Measurements from ENCODE around the gene SCN1A.
"Not testable (repeated sequence)": the region's sequence is repeated elsewhere in the genome, so short reads cannot be mapped to it uniquely, and the experiment has no call there.

SCN1A gene

GRCh38 chr2:166135152-166135848 lies 7.5 kb upstream of the SCN1A start:
- no peak for DNase-seq

GRCh38 chr2:166134252-166135151 lies 6.7 kb upstream of the SCN1A start:
- DNase-seq = no peak

DNA sequence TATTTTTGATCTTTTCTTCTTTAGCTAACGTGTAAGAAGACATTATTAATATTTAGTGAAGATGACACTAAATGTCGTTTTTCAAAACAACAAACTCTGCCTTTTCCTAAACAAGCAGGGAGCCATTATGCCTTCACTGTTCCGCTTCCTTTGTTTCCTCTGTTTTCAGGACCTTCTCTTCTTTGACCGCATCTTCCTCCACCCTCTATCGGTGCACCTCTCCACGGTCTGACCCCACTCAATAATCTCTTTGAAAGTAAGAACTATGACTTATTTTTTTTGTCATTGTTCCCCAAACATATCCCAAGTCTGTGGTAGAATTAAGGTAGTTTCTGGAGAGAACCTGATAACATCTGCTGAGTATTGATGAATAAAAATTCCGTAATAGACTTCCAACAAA lies 5.8 kb upstream of the SCN1A start:
- no peak for DNase-seq

DNA sequence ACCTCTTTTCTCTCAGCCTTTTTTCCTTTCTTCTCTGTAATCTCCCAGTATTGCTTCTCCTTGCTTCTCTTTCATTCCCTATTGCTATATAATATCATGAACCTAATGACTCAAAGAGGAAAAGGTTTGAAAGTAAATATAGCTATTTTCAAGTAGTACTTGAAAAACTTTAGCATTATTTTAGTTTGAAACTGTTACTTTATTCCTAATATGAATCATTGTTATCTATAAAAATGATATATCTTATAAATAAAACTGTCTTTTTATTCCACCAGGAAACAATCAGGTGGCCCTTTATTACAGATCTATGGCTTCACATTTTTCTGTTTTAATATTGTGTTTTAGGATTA lies 311 bp upstream of the SCN1A start:
- no peak for DNase-seq

DNA sequence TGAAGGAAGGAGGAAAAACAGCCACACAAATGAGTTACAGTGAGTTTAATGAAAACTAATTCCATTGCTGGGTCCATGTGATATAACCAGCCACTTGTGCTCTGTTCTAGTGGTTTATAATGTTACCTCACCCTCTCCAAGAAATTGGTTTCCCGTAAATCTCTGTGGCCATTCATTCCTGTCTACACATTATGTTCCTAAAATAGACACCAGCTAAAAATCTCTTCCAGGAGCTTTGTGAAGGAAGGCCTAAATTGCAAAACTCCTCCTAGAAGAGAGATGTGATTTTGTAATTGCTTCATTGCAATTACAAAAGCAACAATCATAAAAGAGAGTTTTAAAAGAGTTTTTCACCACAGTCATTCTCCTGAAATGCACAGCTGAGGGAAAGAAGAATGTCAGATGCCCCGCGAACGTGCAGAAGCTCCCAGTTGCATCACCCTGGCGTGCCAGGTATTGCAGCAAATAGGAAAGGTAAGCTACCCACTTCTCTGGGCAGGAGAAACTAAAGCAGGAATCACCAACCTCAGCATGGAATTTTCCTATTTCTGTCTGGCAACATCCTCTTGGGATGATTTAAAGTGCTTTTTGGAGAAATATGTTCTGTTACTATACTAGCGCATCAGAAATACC lies 1.7 kb downstream of the SCN1A start:
- no peak for DNase-seq

DNA sequence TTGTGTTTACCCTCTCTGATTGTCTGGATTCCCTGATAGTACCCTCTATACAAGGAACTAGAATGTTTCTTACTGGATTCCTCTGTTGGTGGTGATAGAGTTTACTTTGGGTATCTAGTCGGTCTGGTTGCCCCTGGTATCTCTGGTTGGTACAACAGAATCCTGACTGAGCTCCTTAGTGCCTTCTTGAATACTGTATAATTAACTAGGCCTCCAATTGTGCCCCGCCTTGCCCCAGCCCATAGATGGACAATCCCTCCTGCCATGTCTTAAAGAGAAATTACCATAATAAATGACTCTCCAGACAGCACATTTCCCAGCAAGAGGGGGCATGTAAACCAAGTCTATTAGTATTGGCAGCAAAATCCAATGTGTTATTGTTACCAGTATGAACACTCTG lies 2.3 kb downstream of the SCN1A start:
- no peak for DNase-seq

DNA sequence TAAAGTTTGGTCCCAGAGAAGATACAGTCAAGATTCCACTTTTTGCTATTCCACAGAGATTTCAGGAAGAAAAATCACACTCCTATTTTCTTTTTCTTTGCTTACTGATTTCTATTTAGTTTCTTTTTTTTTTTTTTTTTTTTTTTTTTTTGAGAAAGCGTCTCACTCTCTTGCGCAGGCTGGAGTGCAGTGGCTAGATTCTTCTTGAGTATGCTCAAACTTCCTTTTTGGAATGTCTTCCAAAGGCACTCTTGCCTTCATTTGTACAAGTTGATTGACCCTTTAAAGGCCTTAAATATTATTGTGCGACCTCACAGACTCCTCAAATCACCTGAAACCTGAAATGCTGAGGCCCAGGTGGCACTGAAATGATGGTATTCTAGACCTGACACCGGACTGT lies 9.6 kb downstream of the SCN1A start:
- DNase-seq = no peak

DNA sequence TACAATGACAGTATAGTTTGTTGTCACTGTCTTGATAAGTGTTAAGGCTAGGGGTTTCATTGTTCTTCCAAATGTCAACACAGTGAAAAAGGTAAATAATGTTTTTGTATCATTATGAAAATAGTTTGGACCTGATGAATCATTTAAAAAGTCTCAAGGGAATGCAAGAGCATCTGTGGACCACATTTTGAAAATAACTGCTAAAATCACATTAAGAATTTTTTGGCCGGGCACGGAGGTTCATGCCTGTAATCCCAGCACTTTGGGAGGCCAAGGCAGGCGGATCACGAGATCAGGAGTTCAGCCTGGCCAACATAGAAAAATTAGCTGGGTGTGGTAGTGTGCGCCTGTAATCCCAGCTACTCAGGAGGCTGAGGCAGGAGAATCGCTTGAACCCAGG lies 10.3 kb downstream of the SCN1A start:
- no peak for DNase-seq

DNA sequence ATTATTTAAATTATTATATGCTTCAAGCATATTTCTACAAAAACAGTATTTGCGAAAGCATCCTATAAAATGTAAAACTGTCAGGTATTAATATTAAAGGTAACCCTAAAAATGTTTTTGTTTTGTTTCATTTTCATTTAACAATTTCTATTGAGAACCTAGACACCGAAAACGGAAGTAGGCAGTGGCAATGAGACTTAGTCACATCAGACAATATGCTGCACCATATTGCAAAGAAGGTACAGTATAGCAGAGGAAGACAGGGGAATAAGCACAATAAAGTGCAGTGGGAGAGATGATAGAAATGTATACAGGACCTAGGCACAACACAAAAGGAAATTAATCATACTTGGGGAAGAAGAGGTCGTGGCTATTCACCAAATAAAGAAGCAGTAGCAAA lies 12.2 kb downstream of the SCN1A start:
- DNase-seq = no peak

- DNase-seq = no peak
Measured at GRCh38 chr2:166112193-166112605, 15.6 kb downstream of the SCN1A start.

GRCh38 chr2:166106431-166107015 lies 21.3 kb downstream of the SCN1A start:
- DNase-seq = peak; percentile 10

DNA sequence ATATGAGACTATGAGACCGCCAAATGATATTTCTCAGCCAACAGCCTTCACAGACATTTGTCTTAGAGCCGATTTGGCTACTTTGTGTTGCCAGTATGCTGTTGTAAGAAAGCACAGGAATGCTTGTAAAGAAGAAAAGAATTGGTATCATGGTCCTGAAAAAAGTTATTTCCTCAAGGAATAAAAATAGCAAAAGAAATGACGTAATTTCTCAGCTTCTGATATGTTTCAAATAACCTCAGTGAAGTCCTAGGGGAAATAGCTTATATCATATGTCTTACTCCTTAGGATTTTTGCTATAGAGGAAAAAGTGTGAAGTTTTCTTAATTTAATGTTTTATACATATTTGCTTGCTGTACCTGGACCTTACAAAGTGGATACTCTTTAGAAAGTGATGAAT lies 23.0 kb downstream of the SCN1A start:
- no peak for DNase-seq

- DNase-seq = no peak
Measured at GRCh38 chr2:166104084-166104483, 23.7 kb downstream of the SCN1A start.

DNA sequence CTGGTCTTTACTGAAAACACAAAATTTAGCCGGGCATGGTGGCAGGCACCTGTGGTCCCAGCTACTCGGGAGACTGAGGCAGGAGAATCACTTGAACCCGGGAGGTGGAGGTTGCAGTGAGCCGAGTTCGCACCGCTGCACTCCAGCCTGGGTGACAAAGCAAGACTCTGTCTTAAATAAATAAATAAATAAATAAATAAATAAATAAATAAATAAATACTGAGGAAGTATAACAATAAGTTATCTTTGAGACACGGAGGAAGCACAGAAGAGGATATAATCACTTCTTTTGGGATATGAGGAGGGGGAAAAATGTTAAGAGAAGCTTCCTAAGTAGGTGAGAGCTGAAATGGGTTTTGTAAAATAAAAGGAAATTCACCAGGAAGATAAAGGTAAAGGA lies 24.5 kb downstream of the SCN1A start:
- DNase-seq = not testable (repeated sequence)

DNA sequence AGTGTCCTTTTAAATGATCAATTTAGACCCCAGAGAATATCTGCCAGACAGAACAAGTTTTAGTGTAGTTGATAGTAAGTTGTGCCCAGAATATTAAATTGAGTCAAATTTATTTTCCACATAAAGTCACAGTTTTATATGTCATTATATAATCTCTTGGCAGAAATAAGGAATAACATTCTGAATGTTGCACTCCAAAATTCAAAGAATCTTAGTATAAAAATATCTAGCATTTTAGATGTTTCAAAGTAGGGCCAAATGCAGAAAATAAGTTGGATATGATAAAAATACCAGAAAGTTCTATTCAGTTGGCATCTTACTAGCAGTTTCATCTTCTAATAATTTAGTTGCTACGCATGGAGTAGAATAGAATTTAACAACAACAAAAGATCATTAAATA lies 33.5 kb downstream of the SCN1A start:
- no peak for DNase-seq

DNA sequence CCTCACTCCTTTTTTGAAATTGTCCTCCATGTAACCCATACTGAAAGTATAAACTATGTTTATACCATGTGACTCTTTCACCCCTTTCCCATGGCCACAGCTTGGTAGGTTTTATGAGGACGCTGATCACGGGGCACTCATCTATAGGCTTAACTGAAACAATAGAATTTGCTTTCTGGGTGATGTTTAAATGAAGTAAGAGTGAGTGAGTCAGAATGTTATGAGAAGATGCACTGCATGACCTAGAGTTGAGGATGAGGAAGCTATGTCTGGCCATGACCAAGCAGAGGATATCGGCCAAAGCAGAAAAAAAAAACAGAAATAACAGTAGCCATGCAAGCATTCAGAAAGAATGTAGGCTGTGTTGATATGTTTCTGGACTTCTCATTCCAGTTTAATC lies 34.9 kb downstream of the SCN1A start:
- DNase-seq = no peak

DNA sequence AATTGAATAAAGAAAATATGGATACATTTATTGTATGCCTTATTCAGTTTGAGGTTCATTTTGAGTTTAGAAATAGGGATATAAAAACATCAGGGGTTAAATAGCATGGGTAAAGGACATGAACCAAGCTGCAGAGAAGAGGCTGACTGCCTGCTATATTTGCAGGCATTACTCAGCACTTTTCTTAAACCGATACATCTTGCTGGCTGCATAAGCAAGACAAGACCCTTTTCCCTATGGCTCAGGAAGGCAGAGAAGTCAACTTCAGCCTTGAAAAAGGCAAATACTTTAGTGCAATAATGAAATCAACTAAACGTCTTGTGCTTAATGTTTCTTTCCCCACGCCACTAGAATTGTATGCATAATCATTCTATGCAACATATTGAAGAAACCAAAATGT lies 36.4 kb downstream of the SCN1A start:
- no peak for DNase-seq

DNA sequence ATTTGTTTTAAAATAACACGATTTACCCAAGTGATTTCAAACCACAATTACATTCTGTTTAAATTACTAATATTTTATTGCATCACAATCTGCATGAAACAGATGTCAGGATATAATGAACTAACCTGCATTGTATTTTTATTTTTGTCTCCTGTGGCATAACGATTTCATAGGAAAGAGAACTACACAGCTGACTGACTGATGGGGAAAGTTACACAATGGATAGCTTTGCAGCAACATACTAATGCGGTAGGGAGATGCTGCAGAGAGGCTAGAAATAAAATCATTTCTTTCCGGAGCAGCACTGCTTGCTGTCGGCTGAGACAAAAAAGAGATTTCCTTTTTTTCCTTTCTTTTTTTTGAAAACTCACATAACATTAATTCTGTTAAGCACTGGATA lies 36.9 kb downstream of the SCN1A start:
- DNase-seq = no peak

DNA sequence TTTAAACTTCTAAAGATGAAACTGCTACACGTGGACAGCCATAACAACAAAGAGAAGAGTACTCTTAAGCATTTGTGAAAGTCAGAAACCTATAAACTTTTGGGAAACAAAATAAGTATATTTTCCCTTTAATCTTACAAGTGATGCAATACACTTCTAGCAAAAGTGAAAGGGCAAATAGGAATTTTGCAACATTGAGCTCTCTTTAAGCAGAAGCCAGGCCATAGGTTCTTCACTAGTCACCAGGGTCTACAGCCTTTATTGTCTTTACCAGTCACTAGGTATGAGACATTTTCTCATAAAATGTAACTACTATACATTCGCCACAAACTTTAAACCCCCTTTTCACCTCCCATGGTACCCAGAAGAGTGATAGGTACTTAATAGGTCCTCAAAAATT lies 37.5 kb downstream of the SCN1A start:
- DNase-seq = no peak

GRCh38 chr2:166088634-166089033 lies 39.2 kb downstream of the SCN1A start:
- DNase-seq = no peak

GRCh38 chr2:166084301-166084700 lies 43.5 kb downstream of the SCN1A start:
- no peak for DNase-seq

GRCh38 chr2:166082736-166083135 lies 45.1 kb downstream of the SCN1A start:
- DNase-seq = no peak

GRCh38 chr2:166081852-166082251 lies 46.0 kb downstream of the SCN1A start:
- DNase-seq = no peak

All from NCI-H1092 (cell line).